Measurements from ENCODE around the gene ADAT3. TPM values are rescaled to one million over a fixed set of nuclear protein-coding genes. Genes with fewer than 3 reads are reported as not detected.

The ADAT3 gene
- polyA plus RNA-seq, 2 of the 4 experiments (the other 2 are of a cell fraction), result 0.66 to 5.6 TPM

DNA sequence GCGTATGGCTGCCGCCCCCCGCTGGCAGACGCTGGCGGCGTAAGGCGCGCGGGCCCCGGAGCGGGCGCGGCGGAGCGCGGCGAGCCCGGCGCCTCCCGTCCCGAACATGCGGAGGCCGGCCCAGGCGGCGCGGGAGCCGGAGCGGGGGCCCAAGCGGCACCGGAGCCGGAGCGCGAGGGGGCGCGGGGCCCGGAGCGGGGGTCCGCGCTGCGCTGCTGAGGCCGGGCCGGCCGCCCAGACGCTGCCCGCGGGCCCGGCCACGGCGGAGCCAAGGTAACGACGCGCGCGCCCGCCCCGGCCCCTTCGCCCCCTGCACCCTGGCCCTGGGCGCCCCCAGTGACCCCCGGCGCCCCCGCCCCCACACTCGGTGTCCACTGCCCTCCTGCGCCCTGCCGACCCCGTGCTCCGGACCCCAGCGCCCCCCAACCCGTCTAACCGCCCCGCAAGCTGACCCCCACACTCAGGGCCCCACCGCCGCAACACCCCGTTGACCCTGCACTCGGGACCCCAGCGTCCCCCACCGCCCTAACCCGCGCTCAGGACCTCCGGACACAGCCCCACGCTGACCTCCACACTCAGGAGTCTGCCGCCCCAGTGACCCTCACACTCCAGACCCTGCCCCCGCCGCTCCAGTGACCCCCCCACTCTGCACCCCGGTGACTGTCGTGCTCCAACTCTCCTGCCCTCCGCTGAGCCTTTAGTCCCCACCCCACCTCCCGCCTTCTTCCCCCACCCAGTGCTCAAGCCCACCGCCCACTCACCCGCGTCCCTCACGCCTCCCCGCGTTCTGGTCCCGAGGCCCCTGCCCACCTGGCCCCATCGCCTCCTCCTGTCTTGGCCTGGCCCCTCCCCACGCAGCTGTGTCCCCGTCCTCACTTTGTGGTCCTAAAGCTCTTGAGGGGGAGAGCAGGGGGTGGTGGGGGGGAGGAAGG, 36.2 kb downstream of the ADAT3 start, which contains the start of gene CSNK1G2 (continued):
- TF ChIP-seq, protein P1, sequence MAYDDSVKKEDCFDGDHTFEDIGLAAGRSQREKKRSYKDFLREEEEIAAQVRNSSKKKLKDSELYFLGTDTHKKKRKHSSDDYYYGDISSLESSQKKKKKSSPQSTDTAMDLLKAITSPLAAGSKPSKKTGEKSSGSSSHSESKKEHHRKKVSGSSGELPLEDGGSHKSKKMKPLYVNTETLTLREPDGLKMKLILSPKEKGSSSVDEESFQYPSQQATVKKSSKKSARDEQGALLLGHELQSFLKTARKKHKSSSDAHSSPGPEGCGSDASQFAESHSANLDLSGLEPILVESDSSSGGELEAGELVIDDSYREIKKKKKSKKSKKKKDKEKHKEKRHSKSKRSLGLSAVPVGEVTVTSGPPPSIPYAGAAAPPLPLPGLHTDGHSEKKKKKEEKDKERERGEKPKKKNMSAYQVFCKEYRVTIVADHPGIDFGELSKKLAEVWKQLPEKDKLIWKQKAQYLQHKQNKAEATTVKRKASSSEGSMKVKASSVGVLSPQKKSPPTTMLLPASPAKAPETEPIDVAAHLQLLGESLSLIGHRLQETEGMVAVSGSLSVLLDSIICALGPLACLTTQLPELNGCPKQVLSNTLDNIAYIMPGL (CRISPR knock-in tag; IDR thresholded peaks at IDR 0.05; ENCODE audit: borderline replicate concordance), result no peak
- no peak for TF ChIP-seq CEBPB (IDR thresholded peaks at IDR 0.05)
- TF ChIP-seq EHF (CRISPR knock-in tag; IDR thresholded peaks at IDR 0.05), result no peak

DNA sequence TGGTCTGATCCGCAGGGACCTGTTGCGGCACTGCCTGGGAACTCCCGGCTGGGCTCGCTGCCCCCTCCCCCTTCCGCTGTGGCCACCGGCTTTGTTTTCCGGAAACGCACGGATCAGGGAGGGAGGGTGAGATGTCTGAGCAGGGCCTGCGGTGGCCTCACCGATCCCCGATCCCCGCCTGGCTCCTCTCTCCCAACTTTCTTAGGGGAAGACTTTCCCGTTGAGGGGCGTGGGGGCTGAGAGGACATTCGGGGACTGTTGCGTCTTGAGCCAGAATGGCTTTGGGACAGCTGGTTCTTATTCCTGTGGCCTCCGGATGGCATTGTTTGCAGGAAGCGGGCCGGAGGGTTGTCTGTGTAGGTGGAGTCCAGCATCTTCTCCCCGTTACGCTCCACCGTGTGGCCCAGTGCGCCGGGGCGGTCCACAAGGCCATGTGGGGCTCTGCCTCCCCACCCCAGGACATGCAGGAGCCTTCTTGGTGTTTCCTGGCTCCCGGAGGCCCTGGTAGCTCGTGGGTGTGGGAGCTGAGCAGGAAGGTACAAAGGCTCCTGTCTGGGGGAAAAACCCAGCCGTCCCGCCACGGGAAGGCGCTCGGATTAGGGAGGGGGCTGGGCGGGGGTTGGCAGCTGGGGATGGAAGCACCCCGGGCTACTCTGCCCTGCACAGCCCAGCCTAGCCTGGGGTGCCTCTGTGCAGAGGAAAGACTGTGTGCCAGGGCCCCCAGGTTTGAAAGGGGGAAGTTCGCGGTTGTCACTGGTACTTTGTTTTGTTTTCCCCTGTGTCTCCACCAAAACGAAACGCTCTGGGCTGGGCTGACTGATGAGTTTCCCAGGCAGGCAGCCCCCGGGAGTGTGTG, 37.1 kb downstream of the ADAT3 start:
- peak; percentile 64 to 78 for ATAC-seq
- TF ChIP-seq FOSB (CRISPR knock-in tag; IDR thresholded peaks at IDR 0.05), result no peak
- TF ChIP-seq, protein P2, sequence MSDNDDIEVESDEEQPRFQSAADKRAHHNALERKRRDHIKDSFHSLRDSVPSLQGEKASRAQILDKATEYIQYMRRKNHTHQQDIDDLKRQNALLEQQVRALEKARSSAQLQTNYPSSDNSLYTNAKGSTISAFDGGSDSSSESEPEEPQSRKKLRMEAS (IDR thresholded peaks at IDR 0.05), result peak; percentile 33; the same call in 1 of the 2 replicates
- Histone ChIP-seq H3K4me3 (peak overlapping the region; percentile 93), H3K4me1 (peaks cover 11% of the 10 kb centered on the region; the same call in 2 of the 3 replicates), H3K4me2 (peak overlapping the region; percentile 84), H3K27ac (peak overlapping the region; percentile 99 to 100), H3K9me3 (no peaks in the 10 kb centered on the region)
- peak; percentile 65 to 70 for DNase-seq (ENCODE audit: low read depth in 1 of 2, low spot score in 1 of 2)
- ChIA-PET POLR2A (no interaction called here), CTCF (interaction anchor here (0.7 to 1.2 kb wide), 7 partner anchors 12 to 135 kb away, joined by 3 to 4 read pairs (median 3); no protein-coding TSS in a partner anchor)
- no peak for FAIRE-seq
- WGBS (ENCODE audit: missing lambda C conversion rate), result 19% methylated on average over 16 of the region's 40 CpGs

DNA sequence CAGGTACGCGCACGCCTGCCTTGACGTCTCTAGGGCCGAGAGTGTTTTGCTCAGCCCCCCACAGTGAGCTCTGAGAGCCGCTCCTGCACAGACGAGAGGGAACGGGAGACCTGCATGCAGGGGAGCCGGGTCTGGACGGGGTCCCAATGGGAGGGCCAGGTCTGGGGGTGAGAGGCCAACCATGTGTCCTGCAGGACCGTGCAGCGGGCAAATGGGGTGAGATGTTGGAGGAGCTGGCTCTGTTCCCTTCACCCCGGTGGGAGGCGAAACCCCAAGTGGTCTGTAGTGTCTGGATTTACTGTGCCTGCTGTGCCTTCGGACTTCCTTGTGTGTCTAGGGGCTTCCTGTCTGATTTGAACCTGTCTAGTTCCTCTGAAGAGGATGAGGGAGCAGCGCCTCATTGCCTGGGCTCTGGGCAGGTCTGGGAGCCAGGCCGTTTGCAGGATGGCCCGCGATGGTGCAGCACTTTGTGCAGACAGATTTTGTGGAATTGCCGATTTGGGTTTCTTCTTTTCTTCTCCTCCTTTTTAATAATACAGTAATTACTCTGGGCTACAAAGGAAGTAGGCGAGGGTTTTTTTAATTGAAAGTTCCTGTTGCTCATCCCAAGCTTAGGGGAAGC, 37.8 kb downstream of the ADAT3 start:
- no peak for FAIRE-seq
- DNase-seq (ENCODE audit: low read depth in 1 of 2, low spot score in 1 of 2), result no peak
- peak overlapping the region in 1 of 2 experiments; percentile 99; a peak in 3 of 6 replicates for H3K27ac ChIP-seq
- ChIA-PET CTCF (interaction anchor here (1.1 to 1.6 kb wide), 4 partner anchors 13 to 127 kb away, joined by 3 to 8 read pairs (median 4); no protein-coding TSS in a partner anchor), POLR2A (no interaction called here)
- H3K9me3 ChIP-seq, result no peaks in the 10 kb centered on the region
- peaks cover 11% of the 10 kb centered on the region; the same call in 2 of the 3 replicates for H3K4me1 ChIP-seq
- peak overlapping the region; percentile 84 for H3K4me2 ChIP-seq
- peak overlapping the region; percentile 93 for H3K4me3 ChIP-seq
- ATAC-seq, result no peak
- 76% methylated on average over 13 of the region's 21 CpGs for WGBS (ENCODE audit: missing lambda C conversion rate)
- TF ChIP-seq RCOR1 (IDR thresholded peaks at IDR 0.05; ENCODE audit: low read depth, low read length) (no peak), CHD4 (IDR thresholded peaks at IDR 0.05; ENCODE audit: borderline replicate concordance) (no peak), HDAC2 (IDR thresholded peaks at IDR 0.05) (no peak), RARB (CRISPR knock-in tag; IDR thresholded peaks at IDR 0.05) (no peak), CBX2 (IDR thresholded peaks at IDR 0.05; ENCODE audit: borderline replicate concordance, low read depth) (no peak)

DNA sequence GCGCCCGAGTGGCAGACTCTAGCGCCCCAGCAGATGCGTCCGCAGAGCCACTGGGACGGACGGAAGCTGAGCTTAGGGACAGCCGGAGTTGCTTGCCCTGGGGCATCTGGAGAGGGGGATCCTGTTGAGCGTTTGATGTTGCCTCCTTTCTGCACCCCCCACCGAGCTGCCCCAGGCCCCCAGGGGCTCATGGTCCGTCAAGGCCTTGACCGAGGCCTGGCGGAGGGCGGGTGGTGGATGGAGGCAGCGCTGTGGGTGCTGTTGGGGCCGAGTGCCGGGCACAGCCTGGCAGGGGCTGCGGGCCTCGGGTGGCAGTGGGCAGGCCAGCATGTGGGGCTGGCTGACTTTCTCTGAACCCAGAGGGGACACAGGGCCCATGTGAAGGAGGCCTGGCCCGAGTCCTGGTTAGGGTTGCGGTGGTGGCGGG, 38.5 kb downstream of the ADAT3 start:
- Histone ChIP-seq H3K4me1 (peaks cover 11% of the 10 kb centered on the region; the same call in 2 of the 3 replicates), H3K4me3 (no peak overlapping the region), H3K4me2 (peak overlapping the region; percentile 84; the same call in 1 of the 3 replicates), H3K9me3 (no peaks in the 10 kb centered on the region), H3K27ac (no peak overlapping the region)
- ChIA-PET POLR2A (no interaction called here), CTCF (interaction anchor here (1.2 to 1.6 kb wide), 3 partner anchors 14 to 76 kb away, joined by 3 to 8 read pairs (median 4); no protein-coding TSS in a partner anchor)
- DNase-seq (ENCODE audit: low read depth in 1 of 2, low spot score in 1 of 2), result no peak
- TF ChIP-seq, protein P3, sequence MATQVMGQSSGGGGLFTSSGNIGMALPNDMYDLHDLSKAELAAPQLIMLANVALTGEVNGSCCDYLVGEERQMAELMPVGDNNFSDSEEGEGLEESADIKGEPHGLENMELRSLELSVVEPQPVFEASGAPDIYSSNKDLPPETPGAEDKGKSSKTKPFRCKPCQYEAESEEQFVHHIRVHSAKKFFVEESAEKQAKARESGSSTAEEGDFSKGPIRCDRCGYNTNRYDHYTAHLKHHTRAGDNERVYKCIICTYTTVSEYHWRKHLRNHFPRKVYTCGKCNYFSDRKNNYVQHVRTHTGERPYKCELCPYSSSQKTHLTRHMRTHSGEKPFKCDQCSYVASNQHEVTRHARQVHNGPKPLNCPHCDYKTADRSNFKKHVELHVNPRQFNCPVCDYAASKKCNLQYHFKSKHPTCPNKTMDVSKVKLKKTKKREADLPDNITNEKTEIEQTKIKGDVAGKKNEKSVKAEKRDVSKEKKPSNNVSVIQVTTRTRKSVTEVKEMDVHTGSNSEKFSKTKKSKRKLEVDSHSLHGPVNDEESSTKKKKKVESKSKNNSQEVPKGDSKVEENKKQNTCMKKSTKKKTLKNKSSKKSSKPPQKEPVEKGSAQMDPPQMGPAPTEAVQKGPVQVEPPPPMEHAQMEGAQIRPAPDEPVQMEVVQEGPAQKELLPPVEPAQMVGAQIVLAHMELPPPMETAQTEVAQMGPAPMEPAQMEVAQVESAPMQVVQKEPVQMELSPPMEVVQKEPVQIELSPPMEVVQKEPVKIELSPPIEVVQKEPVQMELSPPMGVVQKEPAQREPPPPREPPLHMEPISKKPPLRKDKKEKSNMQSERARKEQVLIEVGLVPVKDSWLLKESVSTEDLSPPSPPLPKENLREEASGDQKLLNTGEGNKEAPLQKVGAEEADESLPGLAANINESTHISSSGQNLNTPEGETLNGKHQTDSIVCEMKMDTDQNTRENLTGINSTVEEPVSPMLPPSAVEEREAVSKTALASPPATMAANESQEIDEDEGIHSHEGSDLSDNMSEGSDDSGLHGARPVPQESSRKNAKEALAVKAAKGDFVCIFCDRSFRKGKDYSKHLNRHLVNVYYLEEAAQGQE (IDR thresholded peaks at IDR 0.05), result no peak
- TF ChIP-seq MAZ (IDR thresholded peaks at IDR 0.05; ENCODE audit: borderline replicate concordance, low read depth, low read length) (no peak), JUN (IDR thresholded peaks at IDR 0.05) (no peak), FOXS1 (CRISPR knock-in tag; IDR thresholded peaks at IDR 0.05) (no peak), KDM1A (IDR thresholded peaks at IDR 0.05; ENCODE audit: low read depth) (no peak), PHF8 (IDR thresholded peaks at IDR 0.05; ENCODE audit: borderline replicate concordance, low read depth) (no peak), CHD4 (IDR thresholded peaks at IDR 0.05; ENCODE audit: borderline replicate concordance) (no peak), CBX2 (IDR thresholded peaks at IDR 0.05; ENCODE audit: borderline replicate concordance, low read depth) (no peak), CEBPB (IDR thresholded peaks at IDR 0.05) (no peak)
- WGBS (ENCODE audit: missing lambda C conversion rate), result 94% methylated on average over 18 of the region's 22 CpGs
- no peak for ATAC-seq
- FAIRE-seq, result no peak
